Epithelial cell of proximal tubule (primary cell): ENCODE results near the gene SLC10A1. TPM values are rescaled to one million over a fixed set of nuclear protein-coding genes. Genes with fewer than 3 reads are reported as not detected.
A peak's percentile ranks its signal among the peaks of the same experiment; 100 is the strongest.
"Not testable (repeated sequence)": the region's sequence is repeated elsewhere in the genome, so short reads cannot be mapped to it uniquely, and the experiment has no call there.

Experiments
- DNase-seq: peaks from one replicate; pipeline ENCODE4 v3.0.0-alpha.2; 2011; ENCODE audit warnings: low read depth
- H3K4me3 ChIP-seq: 2 replicates; pipeline ENCODE4 v1.5.1; 2011; ENCODE audit warnings: low read depth, mild to moderate bottlenecking, low read length
- total RNA-seq: library from RNA; depleted of rRNA; stranded (reverse); fragments of >200 nt; gene quantifications from 2 replicates; pipeline ENCODE4 v1.2.3, GENCODE V29; 2015
- TF ChIP-seq, protein P1 (sequence below): conservative IDR thresholded peaks from 2 replicates; pipeline ENCODE4 v1.5.1; 2012; ENCODE audit warnings: low read depth, mild to moderate bottlenecking, low read length

Gene SLC10A1
- total RNA-seq, 1 donor from 2014 or later: not detected

GRCh38 chr14:69819607-69820006 is 22.6 kb upstream of the SLC10A1 start:
- H3K4me3 ChIP-seq: no peak overlapping the region
- DNase-seq: no peak
- TF ChIP-seq, protein P1, sequence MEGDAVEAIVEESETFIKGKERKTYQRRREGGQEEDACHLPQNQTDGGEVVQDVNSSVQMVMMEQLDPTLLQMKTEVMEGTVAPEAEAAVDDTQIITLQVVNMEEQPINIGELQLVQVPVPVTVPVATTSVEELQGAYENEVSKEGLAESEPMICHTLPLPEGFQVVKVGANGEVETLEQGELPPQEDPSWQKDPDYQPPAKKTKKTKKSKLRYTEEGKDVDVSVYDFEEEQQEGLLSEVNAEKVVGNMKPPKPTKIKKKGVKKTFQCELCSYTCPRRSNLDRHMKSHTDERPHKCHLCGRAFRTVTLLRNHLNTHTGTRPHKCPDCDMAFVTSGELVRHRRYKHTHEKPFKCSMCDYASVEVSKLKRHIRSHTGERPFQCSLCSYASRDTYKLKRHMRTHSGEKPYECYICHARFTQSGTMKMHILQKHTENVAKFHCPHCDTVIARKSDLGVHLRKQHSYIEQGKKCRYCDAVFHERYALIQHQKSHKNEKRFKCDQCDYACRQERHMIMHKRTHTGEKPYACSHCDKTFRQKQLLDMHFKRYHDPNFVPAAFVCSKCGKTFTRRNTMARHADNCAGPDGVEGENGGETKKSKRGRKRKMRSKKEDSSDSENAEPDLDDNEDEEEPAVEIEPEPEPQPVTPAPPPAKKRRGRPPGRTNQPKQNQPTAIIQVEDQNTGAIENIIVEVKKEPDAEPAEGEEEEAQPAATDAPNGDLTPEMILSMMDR: no peak

DNA sequence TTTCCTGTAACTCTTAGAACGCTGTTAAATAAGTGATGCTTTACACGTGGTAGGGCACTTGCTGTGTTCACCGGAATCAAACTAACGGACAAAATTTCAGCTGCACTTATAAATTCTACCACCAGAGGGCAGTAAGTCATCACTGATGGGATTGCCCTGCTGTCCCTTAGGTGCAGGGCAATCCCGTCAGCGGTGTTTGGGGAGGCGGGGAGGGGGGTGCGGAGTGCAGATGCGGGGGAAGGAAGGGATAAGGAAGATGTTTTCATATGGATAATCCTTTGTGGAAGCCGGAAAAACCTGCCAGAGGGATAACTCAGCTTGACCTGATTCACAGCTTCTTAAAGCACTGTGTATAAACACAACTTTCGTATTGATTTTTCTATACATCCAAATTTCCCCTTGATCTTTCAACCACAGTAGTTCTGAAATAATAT is 21.7 kb upstream of the SLC10A1 start:
- TF ChIP-seq, protein P1: peak; percentile 85
- peak; percentile 16 for DNase-seq
- no peak overlapping the region for H3K4me3 ChIP-seq

DNA sequence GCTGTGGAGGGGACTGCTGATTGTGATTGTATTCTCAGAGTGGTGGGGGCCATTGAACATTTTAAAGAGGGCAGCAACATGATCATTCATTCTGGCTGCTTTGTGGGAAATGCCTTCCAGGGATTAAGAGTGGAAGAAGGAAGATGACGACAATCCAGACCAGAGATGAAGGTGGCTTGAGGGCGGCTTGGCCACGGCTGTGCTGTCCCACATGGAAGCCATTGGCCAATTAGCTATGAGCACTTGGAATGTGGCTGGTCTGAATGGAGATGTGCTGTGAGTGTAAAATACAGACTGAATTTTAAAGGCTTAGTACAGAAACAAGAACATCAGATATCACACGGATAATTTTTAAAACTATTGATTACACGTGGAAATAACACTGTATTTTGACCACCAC is 19.2 kb upstream of the SLC10A1 start:
- DNase-seq: no peak
- TF ChIP-seq, protein P1: no peak
- no peak overlapping the region for H3K4me3 ChIP-seq

DNA sequence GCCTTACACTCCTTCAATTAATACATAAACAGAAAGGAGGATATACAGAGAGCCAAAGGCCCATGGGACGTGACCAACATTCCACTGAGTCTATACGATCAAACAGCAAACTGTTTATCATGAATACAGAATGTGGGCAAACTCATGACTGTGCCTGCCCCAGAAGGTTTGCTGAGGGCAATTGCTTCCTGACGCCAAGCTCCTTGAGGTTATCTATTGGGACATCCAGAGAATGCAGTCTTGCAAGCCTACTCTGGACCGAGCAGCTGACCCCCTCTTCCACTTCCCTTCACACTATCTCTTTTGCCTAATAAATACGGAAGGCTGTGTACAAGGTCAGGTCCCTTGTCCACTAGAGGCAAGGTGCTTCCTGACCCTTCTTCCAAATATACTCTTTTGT is 18.5 kb upstream of the SLC10A1 start:
- DNase-seq: no peak
- TF ChIP-seq, protein P1: no peak
- no peak overlapping the region for H3K4me3 ChIP-seq

- DNase-seq: no peak
- no peak overlapping the region for H3K4me3 ChIP-seq
- TF ChIP-seq, protein P1: no peak
Measured at GRCh38 chr14:69814397-69814796, 17.4 kb upstream of the SLC10A1 start.

DNA sequence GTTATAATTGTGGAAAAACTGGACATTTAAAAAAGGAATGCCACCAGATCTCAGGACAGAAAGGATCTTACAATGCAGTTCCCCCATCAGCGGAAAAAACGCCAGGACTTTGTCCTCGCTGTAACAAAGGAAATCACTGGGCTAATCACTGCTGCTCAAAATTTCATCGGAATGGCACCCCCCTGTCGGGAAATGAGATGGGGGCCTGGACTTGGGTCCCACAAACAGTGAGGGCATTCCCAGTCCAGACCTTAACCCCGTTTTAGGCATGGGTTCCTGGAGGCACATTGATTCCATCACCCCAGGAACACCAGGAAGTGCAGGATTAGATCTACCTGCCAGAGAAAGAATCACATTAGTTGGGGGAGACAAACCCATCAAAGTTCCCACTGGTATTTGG is 16.3 kb upstream of the SLC10A1 start:
- not testable (repeated sequence) for H3K4me3 ChIP-seq, DNase-seq

DNA sequence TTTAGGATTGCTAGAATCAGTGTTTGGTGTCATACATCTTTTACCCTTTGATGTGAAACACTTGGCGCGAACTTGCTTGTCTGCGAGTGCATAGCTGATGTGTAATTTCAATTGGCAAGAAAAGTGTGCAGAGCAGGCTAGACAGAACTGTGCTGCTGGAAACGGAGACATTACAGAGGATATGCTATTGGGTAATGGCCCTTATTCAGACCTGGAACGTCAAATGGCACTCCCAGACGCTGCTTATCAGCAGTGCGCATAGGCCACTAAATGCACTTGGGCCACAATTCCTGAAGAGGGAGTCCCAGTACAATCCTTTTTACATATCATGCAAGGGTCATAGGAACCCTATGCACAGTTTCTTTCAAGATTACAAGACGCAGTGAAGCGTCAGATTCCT is 15.7 kb upstream of the SLC10A1 start:
- no peak overlapping the region for H3K4me3 ChIP-seq
- DNase-seq: no peak
- TF ChIP-seq, protein P1: no peak

- DNase-seq: no peak
- no peak overlapping the region for H3K4me3 ChIP-seq
- TF ChIP-seq, protein P1: no peak
Measured at GRCh38 chr14:69811868-69812252, 14.8 kb upstream of the SLC10A1 start.
